A673 (cell line): Measurements from ENCODE around the gene HYDIN.

Experiments
- EZH2 ChIP-seq: fragments of 200-600 bp; sonication (generic); IDR thresholded peaks from 2 replicates; pipeline ENCODE4 v1.6.1; 2017; ENCODE audit warnings: borderline replicate concordance, low read depth, mild to moderate bottlenecking, mixed read lengths, antibody characterized with exemption, low read length; ENCODE audit not compliant: poor library complexity, severe bottlenecking
- TF ChIP-seq, protein P1 (sequence below): fragments of 300-800, 200-600 bp; sonication (generic); conservative IDR thresholded peaks from 2 replicates; pipeline ENCODE4 v1.5.1; 2017; ENCODE audit warnings: low read depth, mild to moderate bottlenecking, antibody characterized with exemption, low read length, moderate library complexity, mixed read lengths

- TF ChIP-seq, protein P1, sequence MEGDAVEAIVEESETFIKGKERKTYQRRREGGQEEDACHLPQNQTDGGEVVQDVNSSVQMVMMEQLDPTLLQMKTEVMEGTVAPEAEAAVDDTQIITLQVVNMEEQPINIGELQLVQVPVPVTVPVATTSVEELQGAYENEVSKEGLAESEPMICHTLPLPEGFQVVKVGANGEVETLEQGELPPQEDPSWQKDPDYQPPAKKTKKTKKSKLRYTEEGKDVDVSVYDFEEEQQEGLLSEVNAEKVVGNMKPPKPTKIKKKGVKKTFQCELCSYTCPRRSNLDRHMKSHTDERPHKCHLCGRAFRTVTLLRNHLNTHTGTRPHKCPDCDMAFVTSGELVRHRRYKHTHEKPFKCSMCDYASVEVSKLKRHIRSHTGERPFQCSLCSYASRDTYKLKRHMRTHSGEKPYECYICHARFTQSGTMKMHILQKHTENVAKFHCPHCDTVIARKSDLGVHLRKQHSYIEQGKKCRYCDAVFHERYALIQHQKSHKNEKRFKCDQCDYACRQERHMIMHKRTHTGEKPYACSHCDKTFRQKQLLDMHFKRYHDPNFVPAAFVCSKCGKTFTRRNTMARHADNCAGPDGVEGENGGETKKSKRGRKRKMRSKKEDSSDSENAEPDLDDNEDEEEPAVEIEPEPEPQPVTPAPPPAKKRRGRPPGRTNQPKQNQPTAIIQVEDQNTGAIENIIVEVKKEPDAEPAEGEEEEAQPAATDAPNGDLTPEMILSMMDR = no peak
- TF ChIP-seq EZH2 = no peak
These were observed 448.3 kb downstream of the HYDIN start for GRCh38 chr16:70782237-70782636.
